NCI-H226 (cell line): ENCODE results near the gene SLC25A5.
"Not testable (repeated sequence)": the region's sequence is repeated elsewhere in the genome, so short reads cannot be mapped to it uniquely, and the experiment has no call there.

Experiments
- DNase-seq: peaks from one replicate; pipeline ENCODE4 v3.0.0-alpha.2; 2015

The SLC25A5 gene

GRCh38 chrX:119467842-119468550 is at the start of gene SLC25A5:
TSS of gene SLC25A5 (plus strand) at chrX:119468444. CDS start at chrX:119468516, 72 bp downstream.
- DNase-seq = peak; percentile 77

GRCh38 chrX:119419146-119419545 is 49.1 kb upstream of the SLC25A5 start:
- no peak for DNase-seq

DNA sequence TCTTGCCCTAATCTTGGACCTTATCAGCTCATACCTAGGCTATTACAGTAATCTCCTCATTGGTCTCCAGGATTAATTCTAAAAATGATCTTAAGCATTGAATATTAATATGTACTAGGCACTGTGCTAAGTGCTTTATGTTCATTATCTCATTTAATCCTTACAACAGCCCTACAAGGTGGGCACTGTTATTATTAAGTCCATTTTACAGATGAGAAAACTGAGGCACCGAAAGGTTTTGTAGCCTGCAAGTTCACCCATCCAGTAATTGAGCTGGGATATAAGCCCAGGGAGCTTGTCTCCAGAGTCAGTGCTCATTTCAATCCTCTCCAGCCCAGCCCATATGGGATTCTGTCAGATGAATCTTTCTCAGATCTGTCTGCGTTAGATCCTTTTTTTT is 48.3 kb upstream of the SLC25A5 start:
- no peak for DNase-seq

GRCh38 chrX:119421016-119421705 is 47.1 kb upstream of the SLC25A5 start:
- DNase-seq = no peak

DNA sequence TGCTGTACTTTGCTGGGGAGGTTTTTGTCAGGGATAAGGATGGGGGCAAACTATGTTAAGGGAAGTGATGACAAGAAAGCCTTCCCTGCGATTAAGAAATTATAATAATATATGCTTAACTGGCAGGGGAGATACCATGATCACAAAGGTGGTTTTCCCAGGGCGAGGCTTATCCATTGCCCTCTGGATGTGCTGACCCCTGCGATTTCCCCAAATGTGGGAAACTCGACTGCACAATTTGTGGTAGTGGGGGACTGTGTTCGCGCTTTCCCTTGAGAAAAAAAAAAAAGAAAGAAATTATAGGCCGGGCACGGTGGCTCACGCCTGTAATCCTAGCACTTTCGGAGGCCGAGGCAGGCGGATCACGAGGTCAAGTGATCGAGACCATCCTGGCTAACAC is 44.6 kb upstream of the SLC25A5 start:
- no peak for DNase-seq

DNA sequence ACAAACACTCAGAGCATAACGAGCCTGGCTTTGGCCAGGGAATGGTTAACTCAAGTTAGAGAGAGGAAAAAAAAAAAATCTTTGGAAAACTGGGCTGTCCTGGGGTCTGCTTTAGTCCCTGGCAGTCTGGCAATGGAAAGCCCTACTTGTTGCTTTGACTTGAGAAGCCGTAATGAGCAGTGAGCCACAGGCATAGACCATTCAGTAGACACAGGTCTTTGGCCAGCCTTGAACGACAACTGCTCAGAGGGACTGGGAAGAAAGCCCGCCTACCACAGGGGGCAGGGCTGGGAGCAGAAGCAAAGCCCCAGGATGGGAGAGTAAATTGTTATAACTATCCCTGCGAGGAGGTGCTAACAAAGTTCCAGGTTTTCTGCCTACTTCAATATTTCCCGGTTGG is 43.2 kb upstream of the SLC25A5 start:
- DNase-seq = no peak

GRCh38 chrX:119427024-119427794 is 41.0 kb upstream of the SLC25A5 start:
- DNase-seq = no peak

DNA sequence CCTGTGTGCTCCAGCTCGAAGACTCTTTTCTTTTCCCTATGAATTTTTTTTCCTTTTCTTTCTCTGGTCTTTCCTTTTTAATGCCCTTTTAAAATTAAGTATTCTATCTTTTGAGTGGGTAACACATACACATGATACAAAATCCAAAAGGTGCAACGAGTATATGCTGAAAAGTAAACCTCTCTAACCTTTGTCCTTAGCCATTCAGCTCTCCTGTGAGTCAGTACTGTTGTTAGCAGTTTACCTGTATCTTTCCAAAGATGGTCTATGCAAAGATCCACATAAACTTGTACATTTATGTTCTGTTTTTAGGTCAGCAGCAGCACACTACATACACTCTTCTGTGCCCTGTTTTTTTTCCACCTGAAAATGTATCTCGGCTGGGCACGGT is 40.5 kb upstream of the SLC25A5 start:
- DNase-seq = no peak

DNA sequence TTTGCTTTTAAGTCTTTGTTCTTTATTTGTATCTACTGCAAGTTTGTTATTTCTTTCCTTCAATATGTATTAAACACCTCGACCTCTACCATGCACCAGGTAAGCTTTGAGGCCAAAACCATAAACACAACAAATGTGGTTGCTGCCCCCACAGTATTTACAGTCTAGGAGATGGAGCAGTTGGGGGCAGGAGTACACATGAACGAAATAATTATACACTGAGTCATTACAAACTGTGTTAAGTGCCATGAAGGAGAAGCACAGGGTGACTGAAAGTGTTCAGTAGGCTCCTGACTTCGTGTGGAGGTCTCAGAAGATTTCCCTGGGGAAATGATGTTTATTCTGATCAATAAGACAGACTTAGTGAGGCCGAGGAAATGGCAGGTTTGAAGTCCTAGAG is 38.8 kb upstream of the SLC25A5 start:
- no peak for DNase-seq

DNA sequence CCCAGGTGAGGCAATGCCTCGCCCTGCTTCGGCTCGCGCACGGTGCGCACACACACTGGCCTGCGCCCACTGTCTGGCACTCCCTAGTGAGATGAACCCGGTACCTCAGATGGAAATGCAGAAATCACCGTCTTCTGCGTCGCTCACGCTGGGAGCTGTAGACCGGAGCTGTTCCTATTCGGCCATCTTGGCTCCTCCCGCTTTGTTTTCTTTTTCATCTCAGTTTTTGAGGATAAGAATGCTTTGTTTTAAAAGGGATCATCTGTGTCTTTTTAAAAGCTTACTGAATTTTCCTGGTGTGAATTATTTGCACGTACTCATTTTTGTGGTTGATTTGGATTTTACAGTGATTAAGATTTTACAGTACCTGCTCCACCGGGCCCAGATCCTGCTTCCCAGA is 26.9 kb upstream of the SLC25A5 start:
- not testable (repeated sequence) for DNase-seq

- no peak for DNase-seq
Observed at GRCh38 chrX:119442286-119442685, 26.0 kb upstream of the SLC25A5 start.

- no peak for DNase-seq
Observed at GRCh38 chrX:119453202-119453601, 15.0 kb upstream of the SLC25A5 start.

DNA sequence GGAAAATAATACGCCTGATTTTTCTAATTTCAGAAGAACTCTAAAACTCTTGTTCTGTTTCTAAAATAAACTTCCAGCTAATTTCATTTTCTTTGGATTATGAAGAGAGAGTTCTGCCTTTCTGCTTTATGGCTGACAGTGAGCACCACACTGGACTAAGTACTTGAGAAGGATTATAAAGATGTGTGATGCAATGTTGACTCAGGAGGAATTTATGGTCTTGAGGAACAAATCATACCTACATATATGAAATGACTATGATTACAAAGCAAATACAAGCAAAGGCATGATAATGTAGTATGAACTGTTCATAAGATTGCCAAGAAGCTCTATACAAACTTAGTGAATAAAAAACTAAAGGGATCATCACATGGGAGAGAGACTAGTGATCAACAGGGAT is 13.0 kb upstream of the SLC25A5 start:
- peak; percentile 2 for DNase-seq

DNA sequence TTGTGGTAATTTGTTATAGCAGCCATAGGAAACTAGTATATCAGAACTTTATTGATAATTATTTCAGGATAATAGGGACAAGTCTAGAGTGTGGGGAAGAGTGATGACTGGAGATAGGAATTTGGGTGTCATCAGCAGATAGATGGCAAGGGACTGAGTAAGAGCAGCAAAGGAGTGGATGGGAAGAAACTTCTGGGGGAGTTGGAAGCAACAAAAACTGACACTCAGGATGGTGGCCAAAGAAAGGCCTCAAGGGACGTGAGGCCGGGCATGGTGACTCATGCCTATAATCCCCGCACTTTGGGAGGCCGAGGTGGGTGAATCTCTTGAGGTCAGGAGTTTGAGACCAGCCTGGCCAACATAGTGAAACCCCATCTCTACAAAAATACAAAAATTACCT is 9.1 kb upstream of the SLC25A5 start:
- DNase-seq = no peak

GRCh38 chrX:119465555-119465954 is 2.7 kb upstream of the SLC25A5 start:
- no peak for DNase-seq

GRCh38 chrX:119466970-119467369 is 1.3 kb upstream of the SLC25A5 start:
- no peak for DNase-seq

- no peak for DNase-seq
Observed at GRCh38 chrX:119467433-119467832, 811 bp upstream of the SLC25A5 start.

- peak; percentile 61 for DNase-seq
Observed at GRCh38 chrX:119468551-119469312, 488 bp downstream of the SLC25A5 start.

DNA sequence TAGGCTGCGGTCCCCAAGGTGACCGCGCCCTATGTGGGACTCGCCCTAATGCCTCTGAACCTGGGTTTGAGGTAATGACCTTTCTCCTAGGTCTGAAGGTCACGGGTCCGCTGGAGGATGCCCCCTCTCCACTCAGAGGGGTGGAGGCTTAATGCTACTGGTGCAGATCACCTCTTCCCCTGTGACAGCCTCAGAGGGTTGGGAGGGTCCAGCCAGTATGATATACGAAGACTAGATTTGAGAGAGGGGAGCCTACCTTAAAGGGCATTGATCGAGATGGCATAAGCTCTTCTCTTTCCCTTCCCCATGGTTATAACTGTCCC is 1.0 kb downstream of the SLC25A5 start:
- DNase-seq = no peak

GRCh38 chrX:119474615-119475388 is 6.6 kb downstream of the SLC25A5 start:
- no peak for DNase-seq

DNA sequence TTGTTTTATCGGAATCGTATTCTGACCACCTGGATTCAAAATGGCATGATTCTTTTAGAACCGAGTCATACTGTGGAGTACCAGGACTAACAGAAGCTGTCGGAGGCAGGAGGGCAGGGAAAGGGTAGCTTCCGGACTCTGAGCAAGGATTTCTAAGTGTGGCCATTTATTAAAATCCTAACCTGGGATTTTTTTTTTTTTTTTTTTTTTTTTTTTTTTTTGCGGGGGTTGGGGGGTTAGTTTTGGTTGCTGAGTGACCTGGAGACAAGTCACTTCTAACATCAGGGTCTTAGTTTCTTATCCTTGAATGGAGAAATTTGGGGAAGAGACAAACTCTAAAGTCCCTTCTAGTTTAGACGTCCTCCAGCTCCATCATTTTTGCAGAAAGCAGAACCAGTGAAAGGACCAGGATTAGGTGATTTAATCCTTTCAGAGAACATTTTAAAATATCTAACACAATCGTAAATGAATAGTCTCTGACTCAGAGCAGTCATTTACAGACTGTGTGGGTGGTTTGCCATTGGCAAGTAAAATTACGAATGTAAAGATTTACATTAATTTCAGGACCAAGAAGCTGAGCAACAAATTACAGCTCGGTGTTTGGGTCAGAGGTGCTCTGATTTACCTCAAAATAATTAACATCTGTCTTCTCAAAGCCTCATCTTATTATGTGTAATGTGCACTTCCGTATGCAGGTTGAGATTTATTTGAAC is 7.3 kb downstream of the SLC25A5 start:
- no peak for DNase-seq

- peak; percentile 74 for DNase-seq
Observed at GRCh38 chrX:119477812-119478232, 9.6 kb downstream of the SLC25A5 start.
